ENCODE data around the gene NTHL1. TPM values are rescaled to one million over a fixed set of nuclear protein-coding genes. Genes with fewer than 3 reads are reported as not detected.
A peak's percentile ranks its signal among the peaks of the same experiment; 100 is the strongest.

The NTHL1 gene
- total RNA-seq, 1 donor from 2014 or later: 28.5 TPM

- intact Hi-C loops (cut with DNase I): no loop called here
- Histone ChIP-seq H3K4me3 (peak overlapping the region; percentile 29 to 41), H3K27ac (no peak overlapping the region), H3K9me3 (no peaks in the 10 kb centered on the region), H3K4me1 (peaks cover 24% of the 10 kb centered on the region), H3K27me3 (peaks cover 9% of the 10 kb centered on the region), H3K36me3 (no peaks in the 10 kb centered on the region)
- peak in 1 of 2 donors; percentile 28 for TF ChIP-seq POLR2A (IDR thresholded peaks at IDR 0.05)
- peak in 1 of 2 donors; percentile 50 for TF ChIP-seq POLR2AphosphoS5 (IDR thresholded peaks at IDR 0.05; ENCODE audit: insufficient read depth in 1 of 2, low read depth in 1 of 2)
- TF ChIP-seq CTCF (IDR thresholded peaks at IDR 0.05): no peak
- DNase-seq (ENCODE audit: extremely low spot score in 2 of 2): no peak
These were observed 55.5 kb downstream of the NTHL1 start for GRCh38 chr16:1991948-1992703.

- intact Hi-C loops (cut with DNase I): no loop called here
- H3K4me1 ChIP-seq: peaks cover 24% of the 10 kb centered on the region
- H3K4me3 ChIP-seq: peak overlapping the region; percentile 29 to 41
- no peak overlapping the region for H3K27ac ChIP-seq
- H3K36me3 ChIP-seq: peaks cover 0 to 3% of the 10 kb centered on the region in 2 donors
- no peaks in the 10 kb centered on the region for H3K9me3 ChIP-seq
- peaks cover 9% of the 10 kb centered on the region for H3K27me3 ChIP-seq
- no peak for DNase-seq (ENCODE audit: extremely low spot score in 2 of 2)
- TF ChIP-seq POLR2AphosphoS5 (IDR thresholded peaks at IDR 0.05; ENCODE audit: insufficient read depth in 1 of 2, low read depth in 1 of 2): no peak
- TF ChIP-seq CTCF (IDR thresholded peaks at IDR 0.05): no peak
- TF ChIP-seq POLR2A (IDR thresholded peaks at IDR 0.05): no peak
These were observed 56.1 kb downstream of the NTHL1 start for GRCh38 chr16:1991588-1991947.

- peak overlapping the region; percentile 29 to 41 for H3K4me3 ChIP-seq
- peaks cover 24% of the 10 kb centered on the region for H3K4me1 ChIP-seq
- peaks cover 9% of the 10 kb centered on the region for H3K27me3 ChIP-seq
- H3K27ac ChIP-seq: no peak overlapping the region
- no peaks in the 10 kb centered on the region for H3K9me3 ChIP-seq
- intact Hi-C loops (cut with DNase I): no loop called here
- H3K36me3 ChIP-seq: peaks cover 0 to 7% of the 10 kb centered on the region in 2 donors
- no peak for TF ChIP-seq POLR2A (IDR thresholded peaks at IDR 0.05)
- TF ChIP-seq CTCF (IDR thresholded peaks at IDR 0.05): no peak
- TF ChIP-seq POLR2AphosphoS5 (IDR thresholded peaks at IDR 0.05; ENCODE audit: insufficient read depth in 1 of 2, low read depth in 1 of 2): no peak
- DNase-seq (ENCODE audit: extremely low spot score in 2 of 2): no peak
These were observed 56.5 kb downstream of the NTHL1 start for GRCh38 chr16:1991135-1991551.

GRCh38 chr16:1990351-1991134 is 57.1 kb downstream of the NTHL1 start:
- intact Hi-C loops (cut with DNase I): no loop called here
- H3K36me3 ChIP-seq: peaks cover 0 to 13% of the 10 kb centered on the region in 2 donors
- peaks cover 9% of the 10 kb centered on the region for H3K27me3 ChIP-seq
- no peaks in the 10 kb centered on the region for H3K9me3 ChIP-seq
- H3K27ac ChIP-seq: no peak overlapping the region
- DNase-seq (ENCODE audit: extremely low spot score in 2 of 2): no peak
- TF ChIP-seq POLR2A (IDR thresholded peaks at IDR 0.05) (no peak), POLR2AphosphoS5 (IDR thresholded peaks at IDR 0.05; ENCODE audit: insufficient read depth in 1 of 2, low read depth in 1 of 2) (no peak), CTCF (IDR thresholded peaks at IDR 0.05) (no peak)
- peak overlapping the region; percentile 20 to 25 for H3K4me3 ChIP-seq
- peaks cover 24% of the 10 kb centered on the region for H3K4me1 ChIP-seq

GRCh38 chr16:1990101-1990350 is 57.6 kb downstream of the NTHL1 start:
- no peak for DNase-seq (ENCODE audit: extremely low spot score in 2 of 2)
- peak overlapping the region; percentile 20 to 25 for H3K4me3 ChIP-seq
- peaks cover 9% of the 10 kb centered on the region for H3K27me3 ChIP-seq
- peaks cover 0 to 13% of the 10 kb centered on the region in 2 donors for H3K36me3 ChIP-seq
- intact Hi-C loops (cut with DNase I): no loop called here
- H3K27ac ChIP-seq: no peak overlapping the region
- no peaks in the 10 kb centered on the region for H3K9me3 ChIP-seq
- TF ChIP-seq CTCF (IDR thresholded peaks at IDR 0.05) (no peak), POLR2AphosphoS5 (IDR thresholded peaks at IDR 0.05; ENCODE audit: insufficient read depth in 1 of 2, low read depth in 1 of 2) (no peak), POLR2A (IDR thresholded peaks at IDR 0.05) (no peak)
- H3K4me1 ChIP-seq: peaks cover 29% of the 10 kb centered on the region

Measured in vagina (tissue), 2 donors.